ENCODE data around the gene DNAJC4. TPM values are rescaled to one million over a fixed set of nuclear protein-coding genes. Genes with fewer than 3 reads are reported as not detected.

The DNAJC4 gene
- total RNA-seq, 8 experiments from 2014 or later = 13.2 to 51.7 (median 26.9) TPM

- no peak overlapping the region for H3K27ac ChIP-seq
- in situ Hi-C loops (cut with MboI; ENCODE audit: low pct_unique_long_range_greater_than_20kb in 2 of 9, low sequenced_read_pairs in 9 of 9, unreplicated experiment in 9 of 9) = no loop called here
- ATAC-seq (replicated peaks in 6 of 8) = no peak
- H3K4me1 ChIP-seq (replicated peaks in 1 of 2) = peaks cover 0 to 7% of the 10 kb centered on the region in 2 donors
- WGBS, 10 experiments = 97 to 100% (median 98%) methylated on average over 3 to 8 of the region's 9 CpGs; no CpG with 5 or more reads in 5 of the 10 experiments
- H3K4me3 ChIP-seq = no peak overlapping the region
Observed at GRCh38 chr11:64202992-64203391, 27.4 kb upstream of the DNAJC4 start.

GRCh38 chr11:64203421-64204079, 26.8 kb upstream of the DNAJC4 start:
- no peak overlapping the region for H3K27ac ChIP-seq
- in situ Hi-C loops (cut with MboI; ENCODE audit: low pct_unique_long_range_greater_than_20kb in 2 of 9, low sequenced_read_pairs in 9 of 9, unreplicated experiment in 9 of 9) = no loop called here
- H3K4me1 ChIP-seq (replicated peaks in 1 of 2) = peaks cover 0 to 8% of the 10 kb centered on the region in 2 donors
- ATAC-seq (replicated peaks in 6 of 8) = no peak
- 72 to 100% (median 88%) methylated on average over 2 to 22 of the region's 27 CpGs; no CpG with 5 or more reads in 1 of the 10 experiments for WGBS, 10 experiments
- H3K4me3 ChIP-seq = no peak overlapping the region

DNA sequence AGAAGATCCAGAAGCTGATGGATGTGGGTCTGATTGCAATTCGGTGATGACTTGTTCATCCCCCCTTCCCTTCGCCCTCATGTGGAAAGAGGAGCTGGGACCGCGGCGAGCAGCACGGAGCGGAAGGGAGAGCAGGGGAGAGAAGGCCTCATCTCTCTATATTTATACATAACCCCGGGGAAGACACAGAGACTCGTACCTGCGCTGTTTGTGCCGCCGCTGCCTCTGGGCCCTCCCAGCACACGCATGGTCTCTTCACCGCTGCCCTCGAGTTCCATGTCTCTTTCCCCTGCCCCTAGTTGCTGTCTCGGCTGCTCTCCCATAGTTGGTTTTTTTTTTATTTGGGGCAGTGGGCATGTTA, 26.3 kb upstream of the DNAJC4 start:
- no peak overlapping the region for H3K27ac ChIP-seq
- H3K4me3 ChIP-seq = no peak overlapping the region
- WGBS, 10 experiments = 33 to 100% (median 67%) methylated on average over 1 to 15 of the region's 16 CpGs; no CpG with 5 or more reads in 3 of the 10 experiments
- H3K4me1 ChIP-seq (replicated peaks in 1 of 2) = peaks cover 0 to 8% of the 10 kb centered on the region in 2 donors
- no peak for ATAC-seq (replicated peaks in 6 of 8)
- in situ Hi-C loops (cut with MboI; ENCODE audit: low pct_unique_long_range_greater_than_20kb in 2 of 9, low sequenced_read_pairs in 9 of 9, unreplicated experiment in 9 of 9) = no loop called here

- in situ Hi-C loops (cut with MboI; ENCODE audit: low pct_unique_long_range_greater_than_20kb in 2 of 9, low sequenced_read_pairs in 9 of 9, unreplicated experiment in 9 of 9) = no loop called here
- 10 to 100% (median 55%) methylated on average over 1 to 3 of the region's 7 CpGs; no CpG with 5 or more reads in 5 of the 10 experiments for WGBS, 10 experiments
- Histone ChIP-seq H3K27ac (no peak overlapping the region), H3K4me3 (no peak overlapping the region), H3K4me1 (replicated peaks in 1 of 2) (peaks cover 0 to 8% of the 10 kb centered on the region in 2 donors)
- peak; percentile 67 to 93 (median 72) for ATAC-seq (replicated peaks in 6 of 8)
Observed at GRCh38 chr11:64204464-64204989, 25.8 kb upstream of the DNAJC4 start.

DNA sequence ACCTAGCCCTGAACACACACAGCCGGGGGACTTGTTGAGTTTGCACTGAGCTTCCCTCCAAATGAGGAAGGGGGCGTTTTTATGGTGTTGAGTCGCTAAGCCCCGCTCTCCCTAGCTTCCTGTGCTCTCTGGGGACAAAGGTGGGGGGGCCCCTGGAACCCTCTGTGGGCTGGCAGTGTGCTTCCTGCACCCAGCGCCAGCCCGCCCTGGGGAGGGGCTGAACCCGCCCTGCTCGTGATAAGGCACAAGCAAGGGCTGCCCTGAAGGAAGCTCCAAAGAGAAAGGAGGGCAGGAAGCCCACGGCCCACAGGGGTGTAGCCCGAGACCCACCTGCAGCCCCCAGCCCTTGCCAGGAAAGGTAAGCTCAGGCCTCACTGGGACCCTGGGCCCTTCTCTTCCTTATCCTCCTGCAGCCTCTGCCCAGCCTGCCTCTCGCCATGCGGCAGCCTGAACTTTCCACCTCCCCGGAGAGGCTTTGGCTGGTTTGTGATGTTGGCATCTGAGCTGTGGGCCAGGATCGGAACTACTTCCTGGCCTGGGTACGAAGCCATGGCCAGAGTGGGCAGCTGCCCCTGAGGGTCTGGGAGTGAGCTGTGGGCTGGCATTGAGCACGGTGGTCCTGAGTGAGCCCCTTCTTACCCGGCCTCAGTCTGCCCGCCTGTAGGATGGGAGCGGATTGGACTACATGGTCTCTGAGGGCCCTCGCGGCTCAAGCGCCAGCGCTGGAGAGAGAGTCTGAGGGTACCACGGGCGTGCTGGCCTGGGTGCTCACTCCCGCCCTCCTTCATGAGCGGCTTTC, 23.7 kb upstream of the DNAJC4 start, which contains the start of gene FERMT3:
Gene FERMT3 (plus strand): TSS at position 265 of the 799 bp plus-strand sequence. CDS start 644 bp downstream, outside the sequence.
- H3K4me3 ChIP-seq = no peak within 1 kb of the TSS
- in situ Hi-C loops (cut with MboI; ENCODE audit: low pct_unique_long_range_greater_than_20kb in 2 of 9, low sequenced_read_pairs in 9 of 9, unreplicated experiment in 9 of 9) = no loop called here

DNA sequence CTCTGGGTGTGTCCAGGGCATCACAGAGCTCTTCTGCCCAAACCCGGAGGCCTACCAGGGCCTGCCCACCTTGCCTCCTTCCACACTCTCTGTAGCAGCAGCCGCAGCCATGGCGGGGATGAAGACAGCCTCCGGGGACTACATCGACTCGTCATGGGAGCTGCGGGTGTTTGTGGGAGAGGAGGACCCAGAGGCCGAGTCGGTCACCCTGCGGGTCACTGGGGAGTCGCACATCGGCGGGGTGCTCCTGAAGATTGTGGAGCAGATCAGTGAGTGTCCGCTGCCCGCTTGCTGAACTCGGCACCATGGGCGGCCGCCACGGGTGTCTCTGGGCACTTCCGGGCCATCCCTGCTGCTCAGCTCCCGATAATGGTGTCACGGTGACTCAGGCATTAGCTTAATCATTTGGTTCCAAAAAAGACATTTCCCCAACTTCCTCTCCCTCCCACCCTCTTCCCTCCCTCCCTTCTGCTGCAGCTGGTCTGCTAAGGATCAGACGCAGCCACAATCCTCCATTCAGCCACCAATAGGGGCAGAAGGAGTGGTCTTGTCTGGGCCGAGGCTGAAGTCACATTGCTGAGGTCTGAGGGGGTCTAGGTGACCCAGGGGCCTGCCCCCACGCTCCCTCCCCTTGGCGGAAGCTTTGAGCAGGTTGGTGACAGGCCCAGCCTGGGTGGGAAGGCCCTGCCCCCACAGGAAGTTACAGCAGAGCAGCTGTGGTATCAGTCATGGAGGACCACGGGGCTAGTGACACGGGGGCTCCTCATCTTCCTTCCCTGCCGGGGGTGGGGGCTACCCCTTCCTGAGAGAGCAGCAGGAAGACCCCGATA, 22.9 kb upstream of the DNAJC4 start:
- in situ Hi-C loops (cut with MboI; ENCODE audit: low pct_unique_long_range_greater_than_20kb in 2 of 9, low sequenced_read_pairs in 9 of 9, unreplicated experiment in 9 of 9) = no loop called here
- H3K27ac ChIP-seq = peak overlapping the region in 1 of 2 donors; percentile 68

More for the DNA sequence above, 23.7 kb upstream of the DNAJC4 start, which contains the start of gene FERMT3:
- ATAC-seq (replicated peaks in 6 of 8) = no peak
- 79 to 100% (median 88%) methylated on average over 1 to 10 of the region's 27 CpGs; no CpG with 5 or more reads in 3 of the 10 experiments for WGBS, 10 experiments
- Histone ChIP-seq H3K4me1 (replicated peaks in 1 of 2) (peaks cover 0 to 8% of the 10 kb centered on the region in 2 donors), H3K27ac (peak within 1 kb of the TSS in 1 of 2 donors; percentile 68)

DNA sequence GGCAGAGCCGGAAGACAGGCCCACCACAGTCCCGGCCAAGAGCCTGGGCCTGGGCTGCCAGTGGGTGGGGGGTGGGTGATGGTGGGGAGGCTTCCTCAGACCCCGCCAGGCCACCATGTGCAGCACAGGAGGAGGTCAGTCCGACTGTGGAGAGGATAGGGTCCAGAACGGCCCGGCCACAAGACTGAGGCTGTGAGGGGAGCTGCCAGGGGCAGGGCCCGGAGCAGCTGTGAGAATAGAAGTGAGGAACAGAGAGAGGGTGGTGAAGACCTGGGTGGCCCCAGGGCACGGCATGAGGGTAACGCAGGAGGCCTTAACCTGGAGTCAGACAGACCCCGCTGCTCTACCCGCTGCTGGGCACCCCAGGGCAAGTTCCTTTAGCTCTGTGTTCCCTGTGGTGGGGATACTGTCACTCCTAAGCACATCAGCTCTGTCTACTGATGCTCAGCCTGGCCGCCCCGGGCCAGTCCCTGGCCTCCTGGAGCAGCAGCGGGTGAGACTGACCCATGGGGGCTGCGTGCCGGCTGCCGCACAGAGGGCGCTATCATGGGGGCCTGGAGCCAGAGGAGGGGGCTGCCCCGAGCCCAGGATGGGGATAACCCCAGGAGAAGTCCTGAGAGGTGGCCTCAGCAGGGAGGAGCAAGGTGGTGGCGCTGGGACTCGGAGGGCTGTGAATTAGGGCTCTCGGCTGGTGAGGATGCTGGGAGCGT, 22.1 kb upstream of the DNAJC4 start:
- H3K27ac ChIP-seq = peak overlapping the region in 1 of 2 donors; percentile 68
- peaks cover 0 to 8% of the 10 kb centered on the region in 2 donors for H3K4me1 ChIP-seq (replicated peaks in 1 of 2)
- 73 to 100% (median 88%) methylated on average over 1 to 4 of the region's 23 CpGs; no CpG with 5 or more reads in 6 of the 10 experiments for WGBS, 10 experiments
- in situ Hi-C loops (cut with MboI; ENCODE audit: low pct_unique_long_range_greater_than_20kb in 2 of 9, low sequenced_read_pairs in 9 of 9, unreplicated experiment in 9 of 9) = no loop called here
- peak in 3 of 8 experiments; percentile 2 to 6 (median 4) for ATAC-seq (replicated peaks in 6 of 8)
- no peak overlapping the region for H3K4me3 ChIP-seq

More for the DNA sequence above, 22.9 kb upstream of the DNAJC4 start:
- 52 to 93% (median 82%) methylated on average over 2 to 5 of the region's 30 CpGs; no CpG with 5 or more reads in 6 of the 10 experiments for WGBS, 10 experiments
- Histone ChIP-seq H3K4me3 (no peak overlapping the region), H3K4me1 (replicated peaks in 1 of 2) (peaks cover 0 to 8% of the 10 kb centered on the region in 2 donors)
- ATAC-seq (replicated peaks in 6 of 8) = peak in 7 of 8 experiments; percentile 48 to 80 (median 66)

- in situ Hi-C loops (cut with MboI; ENCODE audit: low pct_unique_long_range_greater_than_20kb in 2 of 9, low sequenced_read_pairs in 9 of 9, unreplicated experiment in 9 of 9) = no loop called here
- H3K4me3 ChIP-seq = no peak overlapping the region
- WGBS, 10 experiments = 66 to 100% (median 81%) methylated on average over 2 to 11 of the region's 18 CpGs; no CpG with 5 or more reads in 4 of the 10 experiments
- peaks cover 0 to 8% of the 10 kb centered on the region in 2 donors for H3K4me1 ChIP-seq (replicated peaks in 1 of 2)
- H3K27ac ChIP-seq = no peak overlapping the region
- ATAC-seq (replicated peaks in 6 of 8) = no peak
Observed at GRCh38 chr11:64208796-64209562, 21.4 kb upstream of the DNAJC4 start.

- Histone ChIP-seq H3K4me3 (no peak overlapping the region), H3K27ac (no peak overlapping the region), H3K4me1 (replicated peaks in 1 of 2) (peaks cover 0 to 8% of the 10 kb centered on the region in 2 donors)
- no peak for ATAC-seq (replicated peaks in 6 of 8)
- WGBS, 10 experiments = 83 to 100% methylated on average over 1 to 3 of the region's 8 CpGs; no CpG with 5 or more reads in 8 of the 10 experiments
- in situ Hi-C loops (cut with MboI; ENCODE audit: low pct_unique_long_range_greater_than_20kb in 2 of 9, low sequenced_read_pairs in 9 of 9, unreplicated experiment in 9 of 9) = no loop called here
Observed at GRCh38 chr11:64209563-64209843, 20.8 kb upstream of the DNAJC4 start.

DNA sequence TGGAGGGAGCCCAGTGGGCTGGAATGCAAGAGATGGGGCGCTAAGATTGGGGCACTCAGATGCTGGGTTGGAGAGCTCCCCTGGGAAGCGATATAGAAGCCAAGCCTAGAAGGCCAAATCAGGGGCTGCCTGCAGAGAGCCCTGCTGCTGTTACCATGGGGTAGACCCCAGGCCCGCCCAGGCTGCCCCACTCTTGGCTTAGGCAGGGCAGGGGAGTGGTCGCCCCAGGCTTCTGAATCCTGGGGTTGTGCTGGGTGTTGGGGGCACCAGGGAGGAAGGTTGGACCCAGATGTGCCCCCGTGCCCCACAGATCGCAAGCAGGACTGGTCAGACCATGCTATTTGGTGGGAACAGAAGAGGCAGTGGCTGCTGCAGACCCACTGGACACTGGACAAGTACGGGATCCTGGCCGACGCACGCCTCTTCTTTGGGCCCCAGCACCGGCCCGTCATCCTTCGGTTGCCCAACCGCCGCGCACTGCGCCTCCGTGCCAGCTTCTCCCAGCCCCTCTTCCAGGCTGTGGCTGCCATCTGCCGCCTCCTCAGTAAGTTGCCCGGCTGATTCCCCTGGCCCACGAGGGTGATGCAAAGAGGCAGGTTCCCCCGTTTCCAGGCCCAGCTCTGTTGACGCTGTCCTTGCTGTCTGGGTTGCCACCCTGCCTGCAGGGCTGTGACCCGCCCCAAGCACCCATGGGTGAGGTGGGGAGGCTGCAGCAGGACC, 19.9 kb upstream of the DNAJC4 start:
- H3K27ac ChIP-seq = no peak overlapping the region
- peaks cover 0 to 8% of the 10 kb centered on the region in 2 donors for H3K4me1 ChIP-seq (replicated peaks in 1 of 2)
- WGBS, 10 experiments = 88 to 100% (median 100%) methylated on average over 1 to 4 of the region's 24 CpGs; no CpG with 5 or more reads in 7 of the 10 experiments
- in situ Hi-C loops (cut with MboI; ENCODE audit: low pct_unique_long_range_greater_than_20kb in 2 of 9, low sequenced_read_pairs in 9 of 9, unreplicated experiment in 9 of 9) = no loop called here
- H3K4me3 ChIP-seq = no peak overlapping the region
- ATAC-seq (replicated peaks in 6 of 8) = no peak
